ENCODE results near the gene GMNN.

GMNN gene

DNA sequence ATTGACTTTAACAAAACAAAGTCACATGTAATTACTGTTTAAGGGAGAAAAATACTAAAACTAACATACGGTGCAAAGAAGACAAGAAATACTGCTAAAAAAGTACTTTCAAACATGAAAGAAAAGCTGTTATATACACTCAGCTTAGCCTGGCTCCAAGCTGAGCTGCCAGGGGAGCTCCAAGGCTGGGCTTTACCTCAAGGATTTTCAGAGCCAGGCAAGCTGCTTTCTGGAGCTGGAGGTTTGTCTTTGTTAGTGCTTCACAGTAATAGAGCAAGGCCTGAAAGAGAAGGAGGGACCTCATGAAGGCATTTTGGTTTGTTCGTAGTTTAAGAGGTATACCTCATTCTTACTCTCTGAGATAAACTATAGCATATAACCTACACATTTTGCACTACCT lies 43.6 kb downstream of the GMNN start:
- no peak for DNase-seq

- no peak for DNase-seq
Measured at GRCh38 chr6:24821860-24822444, 47.2 kb downstream of the GMNN start.

GRCh38 chr6:24822696-24823095 lies 48.0 kb downstream of the GMNN start:
- DNase-seq: no peak

- no peak for DNase-seq
Measured at GRCh38 chr6:24823185-24823584, 48.4 kb downstream of the GMNN start.

DNA sequence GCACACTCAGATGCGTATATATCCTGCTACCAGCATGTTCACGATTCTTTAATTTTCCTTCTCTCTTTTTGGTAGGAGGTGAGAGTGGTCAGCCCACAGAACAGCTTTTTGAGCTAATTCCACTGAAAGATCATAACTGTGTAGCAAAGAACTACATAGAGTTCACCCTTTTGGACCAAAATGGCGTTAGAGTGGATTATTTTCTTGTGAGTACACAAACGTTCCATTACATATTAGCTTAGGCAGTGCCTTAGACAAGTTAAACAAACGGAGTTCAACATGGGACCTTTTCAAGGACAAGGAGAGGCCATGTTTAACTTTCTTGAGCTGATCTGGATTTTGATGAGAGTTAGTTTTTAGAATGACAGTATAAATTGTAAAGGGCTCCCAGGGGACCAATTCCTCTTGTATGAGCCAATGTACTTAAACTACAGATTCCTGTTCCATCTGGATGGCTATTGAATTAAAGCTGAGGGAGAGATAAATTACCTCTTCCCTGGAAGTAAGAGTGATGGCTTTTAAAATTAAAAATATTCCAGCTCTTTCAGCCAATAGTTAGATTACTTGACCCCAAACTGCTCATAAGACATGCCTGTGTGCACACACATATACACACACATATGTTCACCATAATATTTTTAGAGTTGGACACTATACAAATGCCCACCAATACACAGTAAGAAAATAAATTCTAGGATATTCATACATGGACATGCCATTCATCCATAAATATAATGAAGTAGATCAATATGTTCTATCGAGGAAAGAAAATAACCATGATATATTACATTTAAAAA lies 49.6 kb downstream of the GMNN start:
- DNase-seq: no peak

DNA sequence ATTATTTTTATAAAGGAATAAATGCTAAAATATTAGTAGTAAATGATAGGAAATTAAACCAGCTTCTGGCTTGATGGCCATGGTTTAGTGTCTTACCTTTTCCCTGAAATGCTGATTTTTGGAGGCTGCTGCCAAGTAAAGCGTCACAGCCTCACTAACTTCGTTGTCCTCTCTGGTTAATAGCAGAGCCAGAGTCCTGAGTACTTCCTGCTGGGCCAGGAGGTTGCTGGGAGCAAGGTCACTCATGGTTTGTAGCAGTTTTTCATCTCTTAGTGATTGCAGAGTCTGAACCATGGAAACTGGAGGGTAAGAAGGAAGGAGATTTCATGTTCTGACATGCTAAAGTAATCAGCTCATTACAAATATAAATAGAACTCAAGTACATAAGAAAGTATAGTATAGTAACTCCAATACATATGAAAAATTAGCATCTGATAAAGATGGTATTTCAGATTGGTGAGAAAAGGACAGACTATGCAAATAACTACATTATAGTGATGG lies 50.4 kb downstream of the GMNN start:
- no peak for DNase-seq

DNA sequence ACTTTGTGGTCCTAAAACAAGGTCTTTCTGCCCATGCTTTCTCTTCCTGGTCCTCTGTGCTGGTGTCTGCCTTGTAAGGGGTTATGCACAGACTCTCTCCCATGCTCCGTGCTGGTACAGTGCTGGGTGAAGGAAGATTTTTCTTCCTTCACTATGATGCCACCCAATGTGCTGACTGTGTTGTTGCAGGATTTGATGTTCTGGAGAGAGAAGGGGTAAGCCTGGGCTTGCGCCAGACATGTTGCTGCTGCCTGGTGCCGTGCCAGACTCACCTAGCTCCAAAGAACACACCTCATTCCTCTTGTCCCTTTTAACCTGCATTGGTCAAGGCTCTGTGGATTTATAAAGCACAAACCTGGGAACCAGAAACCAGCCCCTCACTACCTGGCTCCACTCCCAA lies 52.4 kb downstream of the GMNN start:
- DNase-seq: no peak

- DNase-seq: no peak
Measured at GRCh38 chr6:24827970-24828369, 53.2 kb downstream of the GMNN start.

GRCh38 chr6:24829657-24830056 lies 54.9 kb downstream of the GMNN start:
- DNase-seq: no peak

GRCh38 chr6:24831771-24832716 lies 57.3 kb downstream of the GMNN start:
- no peak for DNase-seq

GRCh38 chr6:24832794-24833193 lies 58.1 kb downstream of the GMNN start:
- no peak for DNase-seq

DNA sequence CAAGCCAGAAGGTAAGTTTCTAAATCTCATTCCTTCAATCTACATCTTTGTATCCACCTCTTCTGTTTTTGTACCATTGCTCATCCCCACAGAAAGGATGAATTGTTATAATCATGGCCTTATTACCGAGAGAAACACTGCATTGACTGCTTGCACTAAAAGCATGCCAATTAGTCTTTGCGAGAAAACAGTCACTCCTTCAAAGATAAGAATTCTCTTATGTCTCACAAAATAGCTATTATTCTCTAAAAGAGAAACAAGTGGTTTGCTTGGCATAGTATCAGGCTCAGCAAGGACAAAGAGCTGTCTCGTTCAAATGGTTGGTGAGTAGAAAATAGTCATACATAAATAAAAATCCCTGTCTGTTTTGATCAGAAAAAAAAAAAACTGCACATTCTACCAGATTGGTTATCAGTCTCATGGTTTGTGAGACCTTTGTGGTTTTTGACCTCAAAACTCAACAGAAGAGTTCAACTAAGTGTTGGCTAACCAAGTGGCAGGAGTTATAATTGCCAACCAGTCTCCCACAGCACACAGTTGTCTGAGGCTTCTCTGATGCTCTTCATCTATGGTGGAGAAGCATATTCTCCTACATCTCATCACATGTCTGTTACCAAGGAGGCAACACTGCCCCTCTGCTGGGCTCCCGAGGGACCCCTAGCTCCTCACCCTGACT lies 59.1 kb downstream of the GMNN start:
- no peak for DNase-seq

Measured in T1000 (cell line).